ENCODE measurements around the gene HSD17B12. TPM values are rescaled to one million over a fixed set of nuclear protein-coding genes. Genes with fewer than 3 reads are reported as not detected.
"Not testable (repeated sequence)": the region's sequence is repeated elsewhere in the genome, so short reads cannot be mapped to it uniquely, and the experiment has no call there.

Gene HSD17B12
- polyA plus RNA-seq, 3 donors: 64.3 to 94.8 (median 81.0) TPM

DNA sequence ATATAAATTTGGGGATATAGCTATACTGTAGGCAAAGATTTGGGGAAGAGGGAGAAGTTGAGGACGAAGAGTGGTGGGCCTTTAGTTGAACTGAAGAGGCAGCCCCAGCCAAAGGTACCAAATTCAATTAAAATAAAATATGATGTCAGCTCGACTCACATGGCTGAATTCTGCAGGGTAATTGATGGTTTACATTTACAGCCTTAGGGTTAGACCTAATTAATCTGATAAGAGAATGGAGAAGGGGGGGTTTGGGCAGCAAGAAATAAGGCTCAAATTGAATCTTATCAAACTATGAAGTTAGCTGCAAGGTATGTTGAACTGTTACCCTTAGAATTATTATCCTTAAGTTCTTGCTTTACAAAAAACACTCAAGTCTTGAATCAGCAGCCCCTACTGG, 3.6 kb upstream of the HSD17B12 start:
- no peak for DNase-seq (ENCODE audit: extremely low read depth in 1 of 11, low read depth in 9 of 11, low spot score in 4 of 11)

DNA sequence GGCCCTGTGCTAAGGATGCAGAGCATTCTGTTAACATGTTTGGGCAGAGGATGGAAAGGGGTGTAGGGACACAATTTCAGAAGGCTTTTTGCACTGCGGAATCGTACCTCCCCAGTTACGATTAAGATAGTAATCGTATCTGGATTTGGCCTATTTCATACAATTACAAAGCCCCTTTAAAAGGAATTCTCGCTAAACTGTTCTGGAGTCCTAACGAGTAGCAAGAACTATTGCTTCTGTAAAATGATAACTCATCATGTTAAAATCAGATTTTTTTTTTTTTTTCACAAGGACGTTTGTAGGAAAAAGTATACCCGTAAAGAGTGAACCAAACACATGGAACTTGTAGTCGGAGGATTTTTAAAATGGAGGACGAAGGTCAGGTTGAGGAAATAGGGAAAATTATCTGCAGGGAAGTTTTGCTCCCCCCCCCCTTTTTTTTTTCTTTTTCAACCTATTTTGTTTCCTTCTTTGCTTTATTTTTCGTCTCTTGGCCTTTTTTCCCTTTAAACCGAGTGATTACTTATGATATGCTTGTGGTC, 934 bp downstream of the HSD17B12 start:
- peak in 7 of 11 donors; percentile 4 to 64 (median 31) for DNase-seq (ENCODE audit: extremely low read depth in 1 of 11, low read depth in 9 of 11, low spot score in 4 of 11)

DNA sequence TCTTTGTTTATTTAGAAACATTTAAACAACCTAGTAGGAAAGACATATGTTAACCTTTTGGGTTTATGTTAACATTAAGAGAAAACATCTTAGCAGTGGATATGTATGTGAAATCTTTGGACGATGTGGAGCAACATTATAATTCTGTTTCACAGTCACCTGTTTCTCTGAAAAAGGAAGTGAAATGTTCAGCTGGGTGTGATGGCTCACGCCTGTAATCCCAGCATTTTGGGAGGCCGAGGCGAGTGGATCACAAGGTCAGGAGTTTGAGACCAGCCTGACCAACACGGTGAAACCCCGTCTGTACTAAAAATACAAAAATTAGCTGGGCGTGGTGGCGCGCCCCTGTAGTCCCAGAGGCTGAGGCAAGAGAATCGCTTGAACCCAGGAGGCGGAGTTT, 1.5 kb downstream of the HSD17B12 start:
- DNase-seq (ENCODE audit: extremely low read depth in 1 of 11, low read depth in 9 of 11, low spot score in 4 of 11): not testable (repeated sequence)

DNA sequence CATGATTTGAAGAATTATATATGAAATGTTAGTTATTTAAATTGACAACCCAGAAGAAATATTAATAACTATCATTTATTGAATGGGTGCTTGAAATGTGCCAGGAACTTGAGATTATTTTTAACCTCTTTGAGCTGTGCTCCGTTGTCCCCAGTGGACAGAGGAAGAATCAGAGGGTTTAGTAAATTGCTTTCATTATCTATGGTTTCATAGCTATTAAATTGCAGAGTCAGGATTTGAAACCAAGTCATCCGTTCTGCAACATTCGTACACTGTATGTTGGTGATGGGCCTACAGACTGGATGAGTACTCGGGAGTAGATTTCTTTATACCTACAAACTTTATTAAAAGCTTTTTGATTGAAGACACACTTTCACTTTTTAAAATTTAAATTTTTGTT, 4.9 kb downstream of the HSD17B12 start:
- DNase-seq (ENCODE audit: extremely low read depth in 1 of 11, low read depth in 9 of 11, low spot score in 4 of 11): no peak

DNA sequence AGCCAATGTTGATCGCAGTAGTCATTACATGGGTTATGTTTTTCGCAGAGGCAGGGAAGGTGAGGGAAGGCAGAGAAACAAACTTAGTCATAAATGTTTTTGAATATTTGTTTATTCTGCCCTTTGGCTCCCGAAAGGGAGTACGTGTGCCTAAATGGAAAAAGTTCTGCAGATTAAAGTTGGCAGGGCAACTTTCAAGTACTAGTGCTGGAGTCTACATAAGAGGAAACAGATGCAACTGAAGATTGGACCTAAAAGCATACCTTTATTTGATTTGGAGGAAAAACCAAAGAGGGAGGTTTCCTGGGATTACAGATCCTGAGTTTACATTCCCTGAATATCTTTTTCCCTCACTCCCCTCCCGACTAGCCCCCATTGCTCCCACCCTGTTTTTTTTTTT, 5.7 kb downstream of the HSD17B12 start:
- DNase-seq (ENCODE audit: extremely low read depth in 1 of 11, low read depth in 9 of 11, low spot score in 4 of 11): no peak

DNA sequence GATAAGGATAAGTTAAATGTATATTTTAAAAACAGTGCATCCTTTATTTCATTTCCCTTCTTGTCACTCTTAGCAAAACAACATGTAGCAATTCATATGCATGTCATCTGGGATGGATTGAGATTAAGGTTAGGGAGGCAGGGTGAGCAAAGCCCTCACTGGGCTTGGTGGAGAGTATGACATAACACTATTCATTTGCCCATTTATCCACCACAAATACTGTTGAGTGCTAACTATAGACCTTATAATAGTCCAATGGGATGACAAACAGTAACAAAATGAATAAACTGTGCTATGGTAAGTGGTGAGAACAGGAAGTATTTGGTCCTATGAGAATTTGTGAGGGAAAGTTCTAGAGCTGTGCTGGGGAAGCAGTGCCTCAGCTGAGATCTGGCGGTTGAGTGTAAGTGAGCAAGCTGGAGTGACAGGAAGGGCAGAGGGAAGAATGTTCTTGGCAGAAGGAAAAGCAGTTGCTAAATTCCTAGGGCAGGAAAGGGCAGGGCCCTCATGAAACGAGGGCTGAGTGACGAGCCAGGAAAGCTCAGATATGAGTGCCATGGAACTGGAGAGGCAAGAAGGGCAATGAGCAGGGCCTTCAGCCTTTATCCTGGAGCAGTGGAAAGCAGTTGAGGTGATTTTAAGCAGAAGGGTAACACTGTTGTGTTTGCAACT, 6.7 kb downstream of the HSD17B12 start:
- no peak for DNase-seq (ENCODE audit: extremely low read depth in 1 of 11, low read depth in 9 of 11, low spot score in 4 of 11)

DNA sequence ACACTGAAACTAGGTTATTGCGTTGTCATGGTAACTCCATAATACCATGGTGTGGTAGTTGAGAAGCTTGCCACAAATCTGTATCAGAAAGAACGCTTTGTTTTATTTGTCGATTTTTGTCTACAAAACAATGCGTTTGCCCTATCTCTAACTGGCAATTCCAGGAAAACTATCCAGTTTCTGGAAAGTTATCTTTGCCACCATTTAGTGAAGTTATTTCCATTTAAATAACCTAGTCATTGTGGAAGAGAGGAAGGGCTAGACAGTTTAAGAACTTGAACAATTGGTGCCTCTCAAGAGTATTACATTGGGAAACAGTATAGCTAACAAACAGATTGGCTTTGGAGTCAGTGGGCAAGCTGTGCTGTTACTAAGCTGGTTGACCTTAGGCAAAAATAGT, 7.9 kb downstream of the HSD17B12 start:
- no peak for DNase-seq (ENCODE audit: extremely low read depth in 1 of 11, low read depth in 9 of 11, low spot score in 4 of 11)

DNA sequence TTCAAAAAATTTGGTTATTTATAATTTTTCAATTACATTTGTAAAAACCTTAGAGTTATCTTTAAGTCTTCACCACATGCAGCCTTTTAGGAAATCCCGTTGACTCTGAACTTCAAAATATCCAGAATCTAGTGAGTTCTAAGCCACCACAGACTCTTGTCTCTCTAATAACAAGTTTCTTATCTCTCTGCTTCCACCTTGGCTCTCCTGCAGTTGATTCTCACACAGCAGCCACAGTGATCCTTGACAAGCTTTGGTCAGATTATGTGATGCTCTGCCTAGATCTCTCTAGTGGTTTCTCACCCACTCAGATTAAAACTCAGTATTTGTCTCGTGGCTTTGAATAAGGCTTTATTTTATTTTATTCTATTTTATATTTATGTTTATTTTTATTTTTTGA, 8.6 kb downstream of the HSD17B12 start:
- no peak for DNase-seq (ENCODE audit: extremely low read depth in 1 of 11, low read depth in 9 of 11, low spot score in 4 of 11)

DNA sequence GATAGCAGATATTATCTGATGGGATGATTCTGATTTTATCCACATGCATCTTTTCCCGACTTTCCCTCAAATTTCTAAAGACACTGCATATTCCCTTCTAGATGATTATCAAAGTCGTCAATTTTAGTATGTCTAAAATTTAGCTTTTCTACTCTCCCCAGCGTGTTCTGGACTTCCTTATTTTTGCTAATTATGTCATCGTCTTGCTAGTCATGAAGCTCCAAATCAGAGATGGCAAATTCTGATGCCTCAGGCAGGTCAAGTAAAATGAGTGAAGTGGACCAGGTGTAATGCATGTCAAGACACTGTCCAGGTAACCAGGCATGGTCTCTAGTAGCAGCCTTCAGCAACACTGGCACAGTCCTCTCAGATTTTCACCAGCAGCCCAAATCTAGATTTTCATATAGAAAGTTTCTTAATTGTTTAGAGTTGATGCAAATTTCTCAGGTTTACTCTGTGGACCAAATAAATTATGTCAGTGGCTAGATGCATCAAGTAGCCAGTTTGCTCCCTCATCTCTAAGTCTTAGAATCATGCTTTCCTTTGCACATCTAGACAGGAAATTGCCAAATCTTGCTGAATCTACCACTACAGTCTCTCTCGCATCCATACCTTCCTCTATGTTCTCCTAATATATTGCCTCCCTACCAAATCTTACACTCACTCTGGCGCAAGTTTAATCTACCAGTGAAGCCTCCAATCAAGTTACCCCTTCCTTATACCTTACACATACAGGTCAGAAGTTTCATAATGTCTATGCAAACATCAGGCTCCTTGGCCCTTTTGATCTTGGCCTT, 10.6 kb downstream of the HSD17B12 start:
- DNase-seq (ENCODE audit: extremely low read depth in 1 of 11, low read depth in 9 of 11, low spot score in 4 of 11): no peak

DNA sequence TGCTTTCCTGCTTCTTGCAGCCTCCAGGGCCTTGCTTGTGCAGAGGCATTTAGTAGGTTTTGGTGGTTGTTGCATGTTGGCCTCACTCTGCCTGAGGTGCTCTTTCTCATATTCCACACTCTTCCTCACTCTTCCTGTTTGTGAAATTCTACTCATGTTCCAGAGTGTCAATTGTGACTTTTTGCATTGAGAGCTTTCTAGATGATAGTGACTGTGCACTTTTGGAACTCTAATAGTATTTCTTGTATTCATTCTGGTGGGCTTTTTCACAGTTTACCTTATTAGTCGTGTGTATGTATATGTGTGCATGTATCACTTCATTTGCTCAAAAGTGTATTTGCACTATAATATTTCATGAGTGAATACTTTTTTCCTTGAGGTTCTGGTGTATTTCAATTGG, 11.3 kb downstream of the HSD17B12 start:
- no peak for DNase-seq (ENCODE audit: extremely low read depth in 1 of 11, low read depth in 9 of 11, low spot score in 4 of 11)

DNA sequence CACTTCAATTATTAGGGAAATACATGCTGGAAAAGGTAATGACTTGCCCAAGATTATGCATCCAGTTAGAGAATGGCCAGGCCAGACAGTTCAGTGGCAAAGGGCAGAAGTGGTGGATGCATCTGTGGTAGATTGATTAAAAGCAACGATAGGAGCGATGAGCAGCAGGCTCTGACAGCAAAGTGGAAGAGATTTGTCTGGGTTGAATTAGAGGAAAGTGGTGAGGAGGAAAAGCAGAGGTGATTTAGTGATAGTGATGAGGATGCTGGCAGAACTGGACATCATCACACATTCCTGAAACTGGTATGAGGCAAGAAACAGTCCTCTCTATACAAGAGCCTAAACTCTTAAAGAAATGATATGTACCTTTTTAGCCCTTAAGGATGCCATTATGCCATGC, 12.5 kb downstream of the HSD17B12 start:
- no peak for DNase-seq (ENCODE audit: extremely low read depth in 1 of 11, low read depth in 9 of 11, low spot score in 4 of 11)

DNA sequence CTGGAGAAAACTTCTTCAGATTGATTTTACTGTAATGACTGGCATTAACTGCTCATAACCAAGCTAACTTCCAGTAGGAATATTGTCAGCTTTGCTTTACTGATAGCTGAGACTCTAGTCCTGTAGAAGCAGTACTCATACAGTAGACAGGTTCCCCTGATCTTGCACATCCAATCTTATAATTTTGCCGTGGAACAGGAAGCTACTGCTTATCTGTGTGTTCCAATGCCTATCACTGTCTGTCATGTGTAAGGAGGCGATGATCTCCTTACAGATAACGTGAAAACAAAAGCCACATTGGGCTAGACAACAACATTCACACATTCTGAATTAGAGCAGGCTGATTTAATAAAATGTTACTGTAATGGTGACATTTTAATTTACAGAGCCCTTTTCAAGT, 13.2 kb downstream of the HSD17B12 start:
- DNase-seq (ENCODE audit: extremely low read depth in 1 of 11, low read depth in 9 of 11, low spot score in 4 of 11): no peak

DNA sequence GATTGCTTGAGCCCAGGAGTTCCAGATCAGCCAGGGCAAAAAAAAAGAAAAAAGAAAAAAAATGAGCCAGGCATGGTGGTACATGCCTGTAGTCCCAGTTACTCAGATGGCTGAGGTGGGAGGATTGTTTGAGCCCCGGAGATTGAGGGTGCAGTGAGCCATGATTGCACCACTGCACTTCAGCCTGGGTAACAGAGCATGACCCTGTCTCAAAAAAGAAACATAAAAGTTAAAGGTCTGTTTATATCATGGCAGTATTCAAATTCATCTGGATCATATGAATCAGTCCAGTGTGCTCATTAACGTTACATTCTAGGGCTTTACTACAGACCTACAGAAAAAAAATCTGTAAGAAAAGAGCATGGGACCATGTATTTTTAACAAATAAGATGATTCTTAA, 13.9 kb downstream of the HSD17B12 start:
- DNase-seq (ENCODE audit: extremely low read depth in 1 of 11, low read depth in 9 of 11, low spot score in 4 of 11): no peak

DNA sequence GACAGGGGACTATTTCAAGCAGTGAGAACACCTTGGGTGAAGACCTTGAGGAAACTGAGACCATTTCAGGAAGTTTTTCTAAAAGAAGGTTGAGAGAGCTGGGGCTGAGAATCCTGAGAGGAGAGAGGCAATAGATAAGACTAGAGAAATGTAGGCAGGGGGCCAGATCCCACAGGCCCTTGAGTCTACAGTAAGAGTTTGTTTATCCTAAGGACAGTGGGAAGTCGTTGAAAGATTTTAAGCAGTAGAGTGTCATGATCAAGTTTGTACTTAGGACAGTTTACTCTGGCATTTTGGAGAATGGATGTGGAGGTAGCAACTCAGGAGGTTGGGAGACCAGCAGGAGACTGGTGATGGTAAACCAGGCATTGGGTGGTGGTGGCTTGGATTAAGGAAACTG, 17.1 kb downstream of the HSD17B12 start:
- no peak for DNase-seq (ENCODE audit: extremely low read depth in 1 of 11, low read depth in 9 of 11, low spot score in 4 of 11)

DNA sequence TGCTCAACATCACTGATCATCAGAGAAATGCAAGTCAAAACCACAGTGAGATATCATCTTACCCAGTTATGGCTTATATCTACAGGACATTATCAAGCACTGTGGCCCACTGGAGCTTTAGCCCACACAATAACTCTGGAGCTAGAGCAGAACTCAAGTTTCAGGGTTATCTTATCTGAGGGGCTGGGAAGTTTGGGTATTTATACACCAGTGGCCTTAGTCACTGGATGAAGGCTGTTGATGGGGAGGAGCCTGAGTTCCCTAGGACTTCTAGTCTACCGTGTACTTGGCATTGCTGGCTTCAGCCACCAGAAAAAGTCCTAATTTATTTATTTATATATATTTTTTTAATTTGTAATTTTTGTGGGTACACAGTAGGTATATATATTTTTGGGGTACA, 19.3 kb downstream of the HSD17B12 start:
- no peak for DNase-seq (ENCODE audit: extremely low read depth in 1 of 11, low read depth in 9 of 11, low spot score in 4 of 11)

DNA sequence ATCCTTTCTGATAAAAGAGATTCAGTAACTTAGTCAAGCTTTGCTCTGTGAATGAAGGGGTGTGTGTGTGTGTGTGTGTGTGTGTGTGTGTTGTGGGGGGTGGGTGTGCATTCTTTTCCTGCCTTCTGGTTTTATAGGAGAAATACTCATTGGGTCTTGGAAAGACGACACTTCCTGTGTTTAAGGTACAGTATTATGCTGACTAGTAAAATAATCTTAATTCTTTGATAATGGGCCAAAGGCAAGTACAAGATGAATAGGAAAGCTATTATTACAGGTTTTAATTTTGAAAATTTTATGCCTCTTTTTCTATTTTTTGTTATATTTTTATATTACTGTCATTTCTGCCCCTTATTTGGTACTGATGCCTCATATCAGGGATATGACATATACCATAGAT, 26.1 kb downstream of the HSD17B12 start:
- DNase-seq (ENCODE audit: extremely low read depth in 1 of 11, low read depth in 9 of 11, low spot score in 4 of 11): no peak

DNA sequence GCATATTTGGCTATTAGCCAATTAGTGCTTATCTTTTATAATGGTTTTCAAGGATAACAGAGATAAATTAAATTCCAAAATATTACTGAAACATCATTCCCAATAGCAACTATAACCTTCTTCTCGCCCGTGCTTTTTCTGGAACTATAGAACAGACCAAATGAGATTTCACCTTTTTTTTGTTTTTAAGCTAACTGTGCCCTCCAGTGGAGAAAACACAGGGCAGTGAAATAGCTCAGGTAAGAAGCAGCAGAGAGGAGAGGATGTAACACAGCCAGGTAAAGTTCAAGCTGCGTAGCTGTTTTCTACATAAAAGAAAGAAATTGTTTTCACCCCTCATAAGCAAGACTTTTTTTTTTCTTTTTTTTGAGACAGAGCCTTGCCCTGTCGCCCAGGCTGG, 28.2 kb downstream of the HSD17B12 start:
- DNase-seq (ENCODE audit: extremely low read depth in 1 of 11, low read depth in 9 of 11, low spot score in 4 of 11): no peak

DNA sequence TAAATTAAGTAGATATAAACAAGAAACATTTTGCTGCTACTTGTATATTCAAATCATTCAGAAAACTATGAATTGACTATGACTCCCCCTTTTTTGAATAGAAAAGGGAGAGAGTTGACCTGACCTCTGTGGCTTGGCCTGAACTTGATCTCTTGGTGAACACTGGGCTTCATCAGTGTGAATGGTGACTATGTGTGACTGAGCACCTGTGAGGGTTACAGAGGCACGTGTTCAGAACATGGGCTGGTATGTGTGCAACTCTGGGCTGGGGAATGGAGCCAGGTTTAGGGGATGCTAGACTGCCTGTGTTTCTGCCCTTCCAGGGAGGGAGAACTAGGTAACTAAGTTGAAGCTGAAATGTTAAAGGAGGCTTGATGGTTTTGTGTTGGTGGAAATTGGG, 29.2 kb downstream of the HSD17B12 start:
- no peak for DNase-seq (ENCODE audit: extremely low read depth in 1 of 11, low read depth in 9 of 11, low spot score in 4 of 11)

DNA sequence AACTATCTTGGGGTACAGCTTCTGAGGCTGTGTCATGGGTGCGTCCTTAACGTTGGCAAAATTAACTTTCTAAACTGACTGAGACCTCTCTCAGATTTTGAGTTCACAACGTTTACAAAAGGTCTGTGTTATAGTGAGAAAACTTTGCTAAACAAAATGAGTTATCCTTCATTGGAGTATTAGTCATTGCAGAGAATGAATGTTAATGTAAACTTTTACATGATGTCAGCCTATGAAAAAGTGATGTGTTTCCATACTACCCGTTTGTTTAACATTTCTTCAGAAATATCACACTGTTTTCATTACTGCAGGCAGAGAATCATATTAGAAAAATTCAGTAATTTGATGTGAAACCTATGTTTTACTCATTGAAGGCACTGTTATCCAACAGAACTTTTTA, 32.1 kb downstream of the HSD17B12 start:
- DNase-seq (ENCODE audit: extremely low read depth in 1 of 11, low read depth in 9 of 11, low spot score in 4 of 11): no peak

DNA sequence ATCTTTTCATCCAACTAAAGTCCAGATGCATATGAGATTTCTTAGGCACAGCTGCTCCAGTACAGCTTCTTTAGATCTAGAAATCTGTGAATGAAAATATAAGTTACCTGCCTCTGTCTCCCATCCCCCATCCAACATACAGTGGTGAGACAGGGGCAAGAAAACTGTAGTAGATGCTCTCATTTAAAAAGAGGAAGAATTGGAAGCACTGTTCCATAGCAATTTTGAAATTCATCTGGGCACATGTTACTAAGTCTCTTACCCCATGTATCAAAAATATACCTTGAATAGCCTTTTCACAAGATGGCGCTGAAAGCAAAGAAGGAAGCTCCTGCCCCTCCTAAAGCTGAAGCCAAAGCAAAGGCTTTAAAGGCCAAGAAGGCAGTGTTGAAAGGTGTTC, 37.8 kb downstream of the HSD17B12 start:
- DNase-seq (ENCODE audit: extremely low read depth in 1 of 11, low read depth in 9 of 11, low spot score in 4 of 11): no peak

DNA sequence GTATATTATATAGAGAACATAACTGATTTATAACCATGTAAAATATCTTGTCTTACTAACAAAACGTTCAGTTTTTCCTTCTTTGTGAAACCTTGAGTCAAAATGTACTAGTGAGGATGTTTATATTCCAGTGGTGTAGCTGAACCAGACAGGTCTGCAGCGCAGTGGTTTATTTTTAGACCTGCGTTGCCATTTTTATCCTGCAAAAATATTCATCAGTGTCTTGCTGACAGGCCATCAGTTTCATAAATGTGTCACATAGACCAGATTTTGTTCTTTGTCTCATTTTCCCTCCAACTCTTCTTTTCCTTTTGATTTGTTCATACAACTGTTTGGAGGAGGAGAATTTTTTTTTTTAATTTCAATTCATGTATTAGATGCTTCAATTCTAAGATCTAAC, 43.1 kb downstream of the HSD17B12 start:
- no peak for DNase-seq (ENCODE audit: extremely low read depth in 1 of 11, low read depth in 9 of 11, low spot score in 4 of 11)
